K562 (cell line): ENCODE data around the gene AJM1. TPM values are rescaled to one million over a fixed set of nuclear protein-coding genes. Genes with fewer than 3 reads are reported as not detected.
A peak's percentile ranks its signal among the peaks of the same experiment; 100 is the strongest.

ENCODE experiments used
- ATF1 ChIP-seq, 2 experiments: fragments of 450-650 bp in 1 of 2; IDR thresholded peaks; 2 replicates each; pipeline ENCODE4 v1.6.1; 2016; ENCODE audit warnings: missing compliant biosample characterization in 1 of 2, missing genetic modification characterization in 1 of 2
- ATF7 ChIP-seq: fragments of 450-650 bp; IDR thresholded peaks from 2 replicates; pipeline ENCODE4 v1.7.1; 2014; ENCODE audit warnings: mild to moderate bottlenecking, moderate library complexity
- HMG20B ChIP-seq: fragments of 250-450 bp; sonication (Bioruptor Pico); IDR thresholded peaks from 2 replicates; pipeline ENCODE4 v1.5.0; 2021; ENCODE audit warnings: mild to moderate bottlenecking
- LARP7 ChIP-seq: fragments of 450-650 bp; IDR thresholded peaks from 2 replicates; pipeline ENCODE4 v1.6.1; 2016
- NBN ChIP-seq: fragments of 450-650 bp; IDR thresholded peaks from 2 replicates; pipeline ENCODE4 v1.6.1; 2016; ENCODE audit warnings: low read depth, mild to moderate bottlenecking
- NFRKB ChIP-seq: fragments of 450-650 bp; IDR thresholded peaks from 2 replicates; pipeline ENCODE4 v1.6.1; 2016; ENCODE audit warnings: low read depth
- NONO ChIP-seq, 2 experiments: fragments of 200-400 bp in 1 of 2; fragments of 450-650 bp in 1 of 2; formaldehyde crosslinking in 1 of 2; IDR thresholded peaks; 2 replicates each; pipeline ENCODE4 v1.6.1; 2017; ENCODE audit warnings: low read depth in 2 of 2, mild to moderate bottlenecking in 2 of 2, moderate library complexity in 2 of 2, low read length in 1 of 2
- RBM14 ChIP-seq: fragments of 200-400 bp; formaldehyde crosslinking; IDR thresholded peaks from 2 replicates; pipeline ENCODE4 v1.6.1; 2018; ENCODE audit warnings: low read depth, mild to moderate bottlenecking, low read length, moderate library complexity, borderline replicate concordance; ENCODE audit not compliant: insufficient read depth
- SP2 ChIP-seq: IDR thresholded peaks from 2 replicates; pipeline ENCODE4 v1.6.1; 2011; ENCODE audit warnings: mild to moderate bottlenecking, low read depth, low read length, moderate library complexity; ENCODE audit not compliant: poor library complexity, severe bottlenecking; ENCODE audit errors: extremely low read depth
- SRSF7 ChIP-seq: fragments of 200-400 bp; formaldehyde crosslinking; optimal IDR thresholded peaks from 2 replicates; pipeline ENCODE3; 2017; ENCODE audit warnings: mild to moderate bottlenecking, low read depth, low read length
- STAT5B ChIP-seq: fragments of 250-450 bp; sonication (Bioruptor Pico); IDR thresholded peaks from 2 replicates; pipeline ENCODE4 v1.8.0; 2021; ENCODE audit warnings: mild to moderate bottlenecking, inconsistent platforms
- ZFPM2 ChIP-seq: fragments of 250-450 bp; sonication (Bioruptor Pico); IDR thresholded peaks from 2 replicates; pipeline ENCODE4 v1.5.1; 2022; ENCODE audit warnings: mild to moderate bottlenecking
- ZKSCAN1 ChIP-seq: fragments of 150-350 bp; IDR thresholded peaks from 2 replicates; pipeline ENCODE4 v1.6.1; 2016; ENCODE audit warnings: low read depth, low read length
- ZNF324 ChIP-seq: fragments of 250-450 bp; sonication (Bioruptor Pico); IDR thresholded peaks from 2 replicates; pipeline ENCODE4 v1.4.0; 2020; ENCODE audit warnings: mild to moderate bottlenecking
- ZNF408 ChIP-seq: fragments of 250-450 bp; sonication (Bioruptor Pico); IDR thresholded peaks from 2 replicates; pipeline ENCODE4 v1.4.0; 2020; ENCODE audit warnings: low read depth, mild to moderate bottlenecking, moderate library complexity
- ZNF696 ChIP-seq: fragments of 250-450 bp; sonication (Bioruptor Pico); conservative IDR thresholded peaks from 2 replicates; pipeline ENCODE4 v1.4.0; 2020; ENCODE audit warnings: mild to moderate bottlenecking, moderate library complexity
- polyA plus RNA-seq, 8 experiments: library from polyadenylated mRNA; depleted of rRNA in 4 of 8; stranded (reverse) in 5 of 8; unstranded in 3 of 8; fragments of >200 nt; fragmentation: Nextera tagmentation in 2 of 8; fragmentation: Illumina TruSeq in 1 of 8; extraction: Ambion mirVana in 2 of 8; extraction: Trizol in 1 of 8; gene quantifications; 2 replicates each; pipeline versions ENCODE4 v1.2.1 to v1.2.3, GENCODE V29; 2011 to 2014; ENCODE audit warnings: inconsistent platforms in 1 of 8, missing spikeins in 1 of 8
- total RNA-seq, 7 experiments: library from RNA; depleted of rRNA in 6 of 7; stranded (reverse); fragments of >200 nt in 6 of 7; fragmentation: Illumina TruSeq in 2 of 7; extraction: Trizol in 2 of 7; gene quantifications; 2 replicates each; pipeline versions ENCODE4 v1.2.1 to v1.2.3, GENCODE V29; 2011 to 2021; ENCODE audit warnings: low replicate concordance in 1 of 7
- TF ChIP-seq, protein P1 (sequence below): fragments of 450-650 bp; IDR thresholded peaks from 2 replicates; pipeline ENCODE4 v1.6.1; 2016; ENCODE audit warnings: mild to moderate bottlenecking, moderate library complexity

Gene AJM1
- total and polyA plus RNA-seq, 9 of the 15 experiments (the other 6 are each of a cell fraction or from before 2014, with no cell fraction given), result 0.01 to 3.7 (median 0.65) TPM; not detected in 1

DNA sequence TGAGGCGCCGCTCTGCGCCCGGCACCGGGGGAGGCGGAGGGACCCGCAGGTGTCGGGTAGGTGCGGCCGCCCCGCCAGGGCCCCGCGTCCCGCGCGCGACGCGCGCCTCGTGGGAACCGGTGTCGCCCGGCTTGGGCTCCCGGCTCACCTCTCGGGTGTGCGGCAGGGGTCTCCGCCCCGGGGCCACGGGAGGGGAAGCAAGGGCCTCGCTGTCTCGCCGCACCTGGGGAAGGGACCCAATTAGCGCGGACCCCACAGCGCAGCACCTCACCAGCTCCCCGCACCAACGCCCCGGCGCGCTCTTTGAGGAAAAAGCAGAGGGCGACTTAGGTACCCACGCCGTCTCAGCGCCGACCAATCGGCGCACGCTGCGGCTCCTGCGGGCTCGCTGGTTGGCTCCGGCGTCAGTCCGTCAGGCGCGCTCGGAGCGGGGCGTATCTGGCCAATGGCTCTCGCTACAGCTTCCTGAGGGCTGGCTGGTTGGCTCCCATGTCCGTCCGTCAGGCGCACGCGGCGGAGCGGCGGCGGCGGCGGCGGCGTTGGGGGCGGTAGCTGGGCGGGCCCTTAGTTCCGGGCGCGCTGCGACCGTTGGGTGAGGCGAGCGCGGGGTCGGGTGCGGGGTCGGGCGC, 43.8 kb downstream of the AJM1 start, which contains the start of gene TRAF2 (continued):
- TF ChIP-seq ZNF324 (0 out of 2 replicates have a peak, but pooled peaks have one; percentile 28), SRSF7 (no peak), HMG20B (no peak), ATF7 (peak; percentile 70), ATF1 (CRISPR knock-in tag; IDR thresholded peaks at IDR 0.05) (peak; percentile 62), ATF1 (tag; IDR thresholded peaks at IDR 0.05) (peak; percentile 94), STAT5B (CRISPR knock-in tag) (no peak), ZNF408 (CRISPR knock-in tag) (no peak), SP2 (peak; percentile 99), NBN (no peak), LARP7 (no peak), NONO (IDR thresholded peaks at IDR 0.05; ENCODE audit: low read depth in 2 of 2, low read length in 1 of 2) (peak in 1 of 2 experiments; percentile 59; a peak in 1 of 4 replicates), NFRKB (no peak), RBM14 (0 out of 2 replicates have a peak, but pooled peaks have one; percentile 65), ZFPM2 (peak; percentile 54; the same call in 1 of the 2 replicates), ZNF696 (CRISPR knock-in tag) (no peak), ZKSCAN1 (no peak)
- TF ChIP-seq, protein P1, sequence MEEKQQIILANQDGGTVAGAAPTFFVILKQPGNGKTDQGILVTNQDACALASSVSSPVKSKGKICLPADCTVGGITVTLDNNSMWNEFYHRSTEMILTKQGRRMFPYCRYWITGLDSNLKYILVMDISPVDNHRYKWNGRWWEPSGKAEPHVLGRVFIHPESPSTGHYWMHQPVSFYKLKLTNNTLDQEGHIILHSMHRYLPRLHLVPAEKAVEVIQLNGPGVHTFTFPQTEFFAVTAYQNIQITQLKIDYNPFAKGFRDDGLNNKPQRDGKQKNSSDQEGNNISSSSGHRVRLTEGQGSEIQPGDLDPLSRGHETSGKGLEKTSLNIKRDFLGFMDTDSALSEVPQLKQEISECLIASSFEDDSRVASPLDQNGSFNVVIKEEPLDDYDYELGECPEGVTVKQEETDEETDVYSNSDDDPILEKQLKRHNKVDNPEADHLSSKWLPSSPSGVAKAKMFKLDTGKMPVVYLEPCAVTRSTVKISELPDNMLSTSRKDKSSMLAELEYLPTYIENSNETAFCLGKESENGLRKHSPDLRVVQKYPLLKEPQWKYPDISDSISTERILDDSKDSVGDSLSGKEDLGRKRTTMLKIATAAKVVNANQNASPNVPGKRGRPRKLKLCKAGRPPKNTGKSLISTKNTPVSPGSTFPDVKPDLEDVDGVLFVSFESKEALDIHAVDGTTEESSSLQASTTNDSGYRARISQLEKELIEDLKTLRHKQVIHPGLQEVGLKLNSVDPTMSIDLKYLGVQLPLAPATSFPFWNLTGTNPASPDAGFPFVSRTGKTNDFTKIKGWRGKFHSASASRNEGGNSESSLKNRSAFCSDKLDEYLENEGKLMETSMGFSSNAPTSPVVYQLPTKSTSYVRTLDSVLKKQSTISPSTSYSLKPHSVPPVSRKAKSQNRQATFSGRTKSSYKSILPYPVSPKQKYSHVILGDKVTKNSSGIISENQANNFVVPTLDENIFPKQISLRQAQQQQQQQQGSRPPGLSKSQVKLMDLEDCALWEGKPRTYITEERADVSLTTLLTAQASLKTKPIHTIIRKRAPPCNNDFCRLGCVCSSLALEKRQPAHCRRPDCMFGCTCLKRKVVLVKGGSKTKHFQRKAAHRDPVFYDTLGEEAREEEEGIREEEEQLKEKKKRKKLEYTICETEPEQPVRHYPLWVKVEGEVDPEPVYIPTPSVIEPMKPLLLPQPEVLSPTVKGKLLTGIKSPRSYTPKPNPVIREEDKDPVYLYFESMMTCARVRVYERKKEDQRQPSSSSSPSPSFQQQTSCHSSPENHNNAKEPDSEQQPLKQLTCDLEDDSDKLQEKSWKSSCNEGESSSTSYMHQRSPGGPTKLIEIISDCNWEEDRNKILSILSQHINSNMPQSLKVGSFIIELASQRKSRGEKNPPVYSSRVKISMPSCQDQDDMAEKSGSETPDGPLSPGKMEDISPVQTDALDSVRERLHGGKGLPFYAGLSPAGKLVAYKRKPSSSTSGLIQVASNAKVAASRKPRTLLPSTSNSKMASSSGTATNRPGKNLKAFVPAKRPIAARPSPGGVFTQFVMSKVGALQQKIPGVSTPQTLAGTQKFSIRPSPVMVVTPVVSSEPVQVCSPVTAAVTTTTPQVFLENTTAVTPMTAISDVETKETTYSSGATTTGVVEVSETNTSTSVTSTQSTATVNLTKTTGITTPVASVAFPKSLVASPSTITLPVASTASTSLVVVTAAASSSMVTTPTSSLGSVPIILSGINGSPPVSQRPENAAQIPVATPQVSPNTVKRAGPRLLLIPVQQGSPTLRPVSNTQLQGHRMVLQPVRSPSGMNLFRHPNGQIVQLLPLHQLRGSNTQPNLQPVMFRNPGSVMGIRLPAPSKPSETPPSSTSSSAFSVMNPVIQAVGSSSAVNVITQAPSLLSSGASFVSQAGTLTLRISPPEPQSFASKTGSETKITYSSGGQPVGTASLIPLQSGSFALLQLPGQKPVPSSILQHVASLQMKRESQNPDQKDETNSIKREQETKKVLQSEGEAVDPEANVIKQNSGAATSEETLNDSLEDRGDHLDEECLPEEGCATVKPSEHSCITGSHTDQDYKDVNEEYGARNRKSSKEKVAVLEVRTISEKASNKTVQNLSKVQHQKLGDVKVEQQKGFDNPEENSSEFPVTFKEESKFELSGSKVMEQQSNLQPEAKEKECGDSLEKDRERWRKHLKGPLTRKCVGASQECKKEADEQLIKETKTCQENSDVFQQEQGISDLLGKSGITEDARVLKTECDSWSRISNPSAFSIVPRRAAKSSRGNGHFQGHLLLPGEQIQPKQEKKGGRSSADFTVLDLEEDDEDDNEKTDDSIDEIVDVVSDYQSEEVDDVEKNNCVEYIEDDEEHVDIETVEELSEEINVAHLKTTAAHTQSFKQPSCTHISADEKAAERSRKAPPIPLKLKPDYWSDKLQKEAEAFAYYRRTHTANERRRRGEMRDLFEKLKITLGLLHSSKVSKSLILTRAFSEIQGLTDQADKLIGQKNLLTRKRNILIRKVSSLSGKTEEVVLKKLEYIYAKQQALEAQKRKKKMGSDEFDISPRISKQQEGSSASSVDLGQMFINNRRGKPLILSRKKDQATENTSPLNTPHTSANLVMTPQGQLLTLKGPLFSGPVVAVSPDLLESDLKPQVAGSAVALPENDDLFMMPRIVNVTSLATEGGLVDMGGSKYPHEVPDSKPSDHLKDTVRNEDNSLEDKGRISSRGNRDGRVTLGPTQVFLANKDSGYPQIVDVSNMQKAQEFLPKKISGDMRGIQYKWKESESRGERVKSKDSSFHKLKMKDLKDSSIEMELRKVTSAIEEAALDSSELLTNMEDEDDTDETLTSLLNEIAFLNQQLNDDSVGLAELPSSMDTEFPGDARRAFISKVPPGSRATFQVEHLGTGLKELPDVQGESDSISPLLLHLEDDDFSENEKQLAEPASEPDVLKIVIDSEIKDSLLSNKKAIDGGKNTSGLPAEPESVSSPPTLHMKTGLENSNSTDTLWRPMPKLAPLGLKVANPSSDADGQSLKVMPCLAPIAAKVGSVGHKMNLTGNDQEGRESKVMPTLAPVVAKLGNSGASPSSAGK, result 0 out of 2 replicates have a peak, but pooled peaks have one; percentile 48
